ENCODE measurements around the gene FRS2.

GRCh38 chr12:69578283-69578682, 108.1 kb downstream of the FRS2 start:
- TF ChIP-seq CTCF (IDR thresholded peaks at IDR 0.05; ENCODE audit: insufficient read depth, low read length) (no peak), POLR2AphosphoS5 (IDR thresholded peaks at IDR 0.05; ENCODE audit: low read depth) (no peak), REST (IDR thresholded peaks at IDR 0.05; ENCODE audit: insufficient replicate concordance, low read depth) (no peak), GABPA (IDR thresholded peaks at IDR 0.05; ENCODE audit: low read depth) (no peak), SPI1 (IDR thresholded peaks at IDR 0.05; ENCODE audit: borderline replicate concordance, low read depth) (peak; percentile 80; the same call in 1 of the 2 replicates)
